HG02759 (cell line): ENCODE measurements around the gene SPINK9.
A peak's percentile ranks its signal among the peaks of the same experiment; 100 is the strongest.
"Not testable (repeated sequence)": the region's sequence is repeated elsewhere in the genome, so short reads cannot be mapped to it uniquely, and the experiment has no call there.

Source experiments
- ATAC-seq: cut with Tn5 transposase; IDR thresholded peaks from one replicate; pipeline ENCODE4 v1.9.1; 2021; ENCODE audit warnings: mild to moderate bottlenecking, moderate library complexity; ENCODE audit not compliant: unreplicated experiment

The SPINK9 gene, protein sequence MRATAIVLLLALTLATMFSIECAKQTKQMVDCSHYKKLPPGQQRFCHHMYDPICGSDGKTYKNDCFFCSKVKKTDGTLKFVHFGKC

DNA sequence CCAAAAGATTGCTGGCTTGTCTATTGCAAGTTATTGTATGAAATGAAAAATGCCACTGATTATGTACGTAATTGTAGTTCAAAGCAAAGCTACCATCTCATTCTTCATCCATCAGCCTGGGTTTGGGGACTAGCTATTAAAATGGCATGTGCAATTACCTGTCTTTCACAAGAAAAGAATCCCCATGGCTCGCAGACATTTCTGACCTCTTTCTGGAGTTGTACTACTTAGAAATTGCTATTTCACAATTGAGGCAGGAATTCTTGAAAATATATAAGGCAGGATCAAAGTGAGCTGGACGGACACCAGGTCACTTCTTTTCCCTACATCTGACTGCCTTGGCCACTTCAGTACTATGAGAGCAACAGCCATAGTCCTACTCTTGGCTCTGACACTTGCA is at the start of gene SPINK9:
Gene SPINK9, plus strand, starts transcription at position 301 of the 400 bp plus-strand sequence. Its CDS starts 55 bp downstream, at position 356.
- no peak for ATAC-seq

DNA sequence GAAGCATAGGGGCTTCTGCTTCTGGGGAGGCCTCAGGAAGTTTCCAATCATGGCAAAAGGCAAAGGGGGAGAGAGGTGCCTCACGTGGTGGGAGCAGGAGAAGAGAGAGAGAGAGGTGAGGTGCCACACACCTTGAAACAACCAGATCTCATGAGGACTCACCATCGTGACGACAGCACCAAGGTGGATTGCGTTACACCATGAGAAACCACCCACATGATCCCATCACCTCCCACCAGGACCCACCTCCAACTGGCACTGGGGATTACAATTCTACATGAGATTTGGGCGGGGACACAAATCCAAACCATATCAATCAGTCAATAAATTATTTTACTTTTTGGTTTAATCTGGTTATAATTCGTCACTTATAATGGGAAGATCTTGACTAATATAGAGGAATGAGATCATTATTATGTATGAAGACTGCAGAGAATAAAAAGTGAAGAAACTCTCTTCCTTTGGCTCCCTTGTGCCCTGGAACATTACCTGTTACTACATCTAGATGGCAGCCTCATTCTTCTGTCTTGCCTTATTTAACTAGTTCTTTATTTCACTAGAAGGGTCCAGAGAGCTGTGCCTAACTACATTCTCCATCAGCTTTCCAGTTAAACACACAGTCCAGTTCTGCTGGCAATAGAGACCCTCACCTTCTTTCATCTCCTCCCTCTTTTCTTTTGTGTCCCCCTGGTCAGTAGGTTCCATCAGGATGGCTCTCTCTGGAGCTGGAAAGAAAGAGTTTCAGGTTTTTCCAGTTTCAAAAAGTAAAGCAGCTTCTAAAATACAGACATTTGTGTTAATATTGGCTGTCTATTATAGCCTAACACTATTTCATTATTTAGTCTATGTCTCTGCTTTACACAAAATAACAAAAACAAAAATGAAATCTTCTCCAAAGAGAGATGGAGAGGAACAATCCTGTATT is 44.8 kb upstream of the SPINK9 start:
- peak; percentile 57 for ATAC-seq

DNA sequence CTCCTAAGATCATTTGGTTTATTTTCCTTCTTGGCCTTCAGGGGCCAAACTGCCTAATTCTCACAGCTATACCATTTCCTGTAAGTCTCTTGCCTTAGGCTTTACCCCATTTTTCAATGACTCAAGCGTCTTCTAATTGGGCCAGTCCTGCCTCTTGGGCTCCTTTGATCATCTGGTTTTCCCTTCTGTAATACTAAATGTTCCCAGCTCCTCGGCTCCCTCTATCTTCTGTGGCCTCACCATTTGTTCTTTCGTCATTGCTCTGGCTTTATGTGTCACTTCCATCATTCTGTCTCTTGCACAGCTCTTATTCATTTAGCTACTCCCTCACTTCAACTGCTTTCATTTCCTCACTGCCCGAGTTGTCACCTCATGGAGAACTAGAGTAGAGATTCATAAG is 37.6 kb upstream of the SPINK9 start:
- no peak for ATAC-seq

DNA sequence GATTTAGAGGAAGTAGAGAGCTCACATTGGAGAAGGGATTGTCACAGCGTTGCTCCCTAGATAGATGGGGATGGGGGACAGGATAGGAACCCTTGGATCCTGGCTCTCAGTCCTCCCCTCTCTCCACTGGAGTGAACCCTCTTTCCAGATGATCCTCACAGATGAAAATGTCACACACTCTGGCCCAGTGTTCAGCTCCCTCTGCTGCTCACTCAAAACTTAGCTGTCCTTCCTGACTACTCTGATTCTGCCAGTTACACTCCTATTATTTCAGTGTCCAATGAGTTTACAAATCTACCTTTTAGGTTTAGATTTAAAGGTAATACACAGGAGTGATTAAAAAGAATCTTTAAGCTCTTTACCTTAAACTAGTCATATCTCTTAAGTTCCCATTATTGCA is 28.9 kb upstream of the SPINK9 start:
- ATAC-seq: no peak

DNA sequence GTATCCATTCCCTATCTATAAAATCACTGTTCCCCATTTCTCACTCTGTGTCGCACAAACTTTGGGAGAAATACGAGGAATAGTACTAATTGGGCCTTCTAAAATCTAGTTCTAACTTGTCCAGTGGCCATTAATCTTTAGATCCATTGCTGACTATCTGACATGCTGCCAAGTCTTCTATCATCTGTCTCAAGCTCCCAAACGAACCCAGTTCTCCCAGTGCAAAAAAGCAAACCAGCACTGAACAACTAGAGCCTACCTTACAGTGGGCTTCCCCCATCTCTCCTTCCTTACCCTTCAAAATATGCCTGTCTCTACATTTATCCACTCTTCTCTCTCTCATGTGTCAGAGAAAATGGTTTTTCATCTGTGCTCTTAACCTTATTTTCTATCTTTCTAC is 26.3 kb upstream of the SPINK9 start:
- ATAC-seq: no peak

DNA sequence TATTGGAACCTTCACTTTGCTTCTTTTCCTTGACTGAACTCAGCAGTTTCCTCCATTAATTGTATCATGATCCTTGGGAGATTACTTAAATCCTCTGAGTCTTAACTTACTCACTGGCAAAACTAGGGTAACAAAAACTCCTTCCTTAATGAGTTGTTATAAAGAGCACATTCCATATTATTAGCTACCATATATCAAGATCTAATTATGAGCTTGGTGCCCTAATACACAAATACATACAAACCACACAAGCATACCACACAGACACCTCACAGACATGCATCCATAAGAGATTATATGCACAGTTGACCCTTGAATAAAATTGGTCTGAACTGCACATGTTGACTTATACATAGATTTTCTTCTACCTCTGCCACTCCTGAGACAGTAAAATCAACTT is 25.6 kb upstream of the SPINK9 start:
- no peak for ATAC-seq

DNA sequence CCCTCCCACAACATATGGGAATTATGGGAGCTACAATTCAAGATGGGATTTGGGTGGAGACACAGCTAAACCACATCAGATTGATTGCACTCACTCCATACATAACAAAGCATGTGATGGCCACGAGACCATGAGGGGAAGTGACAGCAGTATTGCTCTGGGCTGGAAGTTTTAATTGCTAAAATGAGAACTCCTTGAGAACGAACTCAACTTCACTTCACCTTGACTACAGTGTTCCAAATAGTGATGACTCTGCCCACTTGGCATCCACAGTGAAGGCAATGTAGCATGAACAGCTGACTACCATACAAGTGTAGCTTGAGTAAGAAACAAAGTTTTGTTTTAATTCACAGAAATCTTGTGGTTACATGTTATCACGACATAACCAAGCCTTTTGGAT is 23.9 kb upstream of the SPINK9 start:
- no peak for ATAC-seq

DNA sequence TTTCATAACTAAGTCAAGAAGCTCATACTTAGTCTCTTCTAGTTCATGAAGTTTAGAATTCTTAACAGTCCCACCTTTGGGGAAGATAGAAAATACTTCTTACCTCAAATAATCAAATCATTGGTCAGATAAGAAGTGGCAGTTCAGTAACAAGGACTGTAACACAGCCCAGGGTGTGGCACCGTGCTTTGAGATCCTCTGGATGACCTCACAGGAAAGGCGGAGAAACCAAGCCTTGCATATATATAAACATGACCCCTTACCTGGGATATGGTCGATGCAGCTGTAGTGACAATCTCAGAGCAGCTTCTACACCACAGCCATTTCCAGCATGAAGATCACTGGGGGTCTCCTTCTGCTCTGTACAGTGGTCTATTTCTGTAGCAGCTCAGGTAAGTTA is 23.2 kb upstream of the SPINK9 start, which contains the start of gene SPINK7:
Gene SPINK7, plus strand, starts transcription at position 271 of the 400 bp plus-strand sequence. Its CDS starts 61 bp downstream, at position 332.
- ATAC-seq: no peak

DNA sequence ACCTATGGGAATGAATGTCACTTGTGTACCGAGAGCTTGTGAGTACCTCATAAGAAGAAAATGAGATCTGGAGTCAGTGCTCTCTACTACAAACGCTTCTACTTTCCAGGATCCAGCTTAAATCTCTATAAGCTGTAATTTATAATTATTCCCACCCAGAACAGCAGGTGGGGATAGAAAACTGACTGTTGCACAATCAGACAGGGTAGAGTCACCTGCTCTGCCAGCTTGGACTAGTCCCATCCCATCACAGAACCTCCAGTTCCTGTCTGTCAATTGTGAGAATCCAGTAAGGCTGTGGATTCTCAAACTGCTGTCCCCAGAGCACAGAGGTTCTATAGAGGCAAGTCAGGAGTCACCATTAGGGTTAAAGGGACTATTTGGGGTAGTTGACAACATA is 21.2 kb upstream of the SPINK9 start:
- no peak for ATAC-seq

DNA sequence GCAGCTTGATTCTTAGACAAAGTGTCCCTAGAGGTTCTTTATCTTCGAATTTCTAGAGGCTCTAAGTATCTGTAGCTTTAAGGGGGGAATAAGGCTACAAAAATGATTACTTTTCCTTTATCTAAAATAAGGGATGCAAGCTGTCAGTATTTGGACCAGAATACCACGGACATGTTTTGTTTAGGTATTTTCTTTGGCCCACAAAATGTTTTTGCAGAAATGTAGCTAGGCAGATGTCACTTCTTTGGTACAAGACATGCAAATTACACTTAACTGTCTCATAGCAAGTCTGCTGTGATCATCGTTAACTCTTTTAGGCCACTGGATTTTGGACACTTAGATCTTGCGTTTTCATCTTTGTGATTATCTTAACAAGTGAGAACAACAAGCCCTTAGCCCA is 20.6 kb upstream of the SPINK9 start:
- no peak for ATAC-seq

DNA sequence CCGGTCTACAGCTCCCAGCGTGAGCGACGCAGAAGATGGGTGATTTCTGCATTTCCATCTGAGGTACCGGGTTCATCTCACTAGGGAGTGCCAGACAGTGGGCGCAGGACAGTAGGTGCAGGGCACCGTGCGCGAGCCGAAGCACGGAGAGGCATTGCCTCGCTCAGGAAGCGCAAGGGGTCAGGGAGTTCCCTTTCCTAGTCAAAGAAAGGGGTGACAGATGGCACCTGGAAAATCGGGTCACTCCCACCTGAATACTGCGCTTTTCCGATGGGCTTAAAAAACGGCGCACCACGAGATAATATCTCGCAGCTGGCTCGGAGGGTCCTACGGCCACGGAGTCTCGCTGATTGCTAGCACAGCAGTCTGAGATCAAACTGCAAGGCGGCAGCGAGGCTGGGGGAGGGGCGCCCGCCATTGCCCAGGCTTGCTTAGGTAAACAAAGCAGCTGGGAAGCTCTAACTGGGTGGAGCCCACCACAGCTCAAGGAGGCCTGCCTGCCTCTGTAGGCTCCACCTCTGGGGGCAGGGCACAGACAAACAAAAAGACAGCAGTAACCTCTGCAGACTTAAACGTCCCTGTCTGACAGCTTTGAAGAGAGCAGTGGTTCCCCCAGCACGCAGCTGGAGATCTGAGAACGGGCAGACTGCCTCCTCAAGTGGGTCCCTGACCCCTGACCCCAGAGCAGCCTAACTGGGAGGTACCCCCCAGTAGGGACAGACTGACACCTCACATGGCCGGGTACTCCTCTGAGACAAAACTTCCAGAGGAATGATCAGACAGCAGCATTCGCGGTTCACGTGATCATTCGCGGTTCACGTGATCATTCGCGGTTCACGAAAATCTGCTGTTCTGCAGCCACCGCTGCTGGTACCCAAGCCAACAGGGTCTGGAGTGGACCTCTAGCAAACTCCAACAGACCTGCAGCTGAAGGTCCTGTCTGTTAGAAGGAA is 15.1 kb upstream of the SPINK9 start:
- not testable (repeated sequence) for ATAC-seq

DNA sequence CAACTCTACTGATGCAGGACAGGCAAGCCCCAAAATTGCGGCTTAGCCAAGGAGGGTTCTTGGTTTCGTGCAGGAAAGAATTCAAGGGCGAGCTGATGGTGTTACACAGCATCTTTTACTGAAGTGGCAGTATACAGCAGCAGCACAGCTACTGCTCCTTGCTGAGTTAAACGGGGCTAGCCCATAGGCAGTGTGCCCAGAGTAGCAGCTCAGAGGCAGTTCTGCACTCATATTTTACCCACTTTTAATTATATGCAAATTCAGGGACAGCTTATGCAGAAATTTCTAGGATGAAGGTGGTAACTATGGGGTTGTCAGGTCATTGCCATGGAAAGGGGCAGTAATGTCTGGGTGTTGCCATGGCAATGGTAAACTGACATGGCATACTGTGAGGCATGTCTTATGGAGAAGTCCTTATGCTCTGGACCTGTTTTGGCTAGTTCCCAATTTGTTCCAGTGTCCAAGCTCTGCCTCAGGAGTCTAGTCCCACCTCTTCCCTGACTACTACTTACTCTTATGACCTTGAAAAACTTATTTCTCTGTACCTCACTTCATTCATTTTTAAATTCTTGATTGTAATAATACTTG is 2.0 kb upstream of the SPINK9 start:
- ATAC-seq: no peak

DNA sequence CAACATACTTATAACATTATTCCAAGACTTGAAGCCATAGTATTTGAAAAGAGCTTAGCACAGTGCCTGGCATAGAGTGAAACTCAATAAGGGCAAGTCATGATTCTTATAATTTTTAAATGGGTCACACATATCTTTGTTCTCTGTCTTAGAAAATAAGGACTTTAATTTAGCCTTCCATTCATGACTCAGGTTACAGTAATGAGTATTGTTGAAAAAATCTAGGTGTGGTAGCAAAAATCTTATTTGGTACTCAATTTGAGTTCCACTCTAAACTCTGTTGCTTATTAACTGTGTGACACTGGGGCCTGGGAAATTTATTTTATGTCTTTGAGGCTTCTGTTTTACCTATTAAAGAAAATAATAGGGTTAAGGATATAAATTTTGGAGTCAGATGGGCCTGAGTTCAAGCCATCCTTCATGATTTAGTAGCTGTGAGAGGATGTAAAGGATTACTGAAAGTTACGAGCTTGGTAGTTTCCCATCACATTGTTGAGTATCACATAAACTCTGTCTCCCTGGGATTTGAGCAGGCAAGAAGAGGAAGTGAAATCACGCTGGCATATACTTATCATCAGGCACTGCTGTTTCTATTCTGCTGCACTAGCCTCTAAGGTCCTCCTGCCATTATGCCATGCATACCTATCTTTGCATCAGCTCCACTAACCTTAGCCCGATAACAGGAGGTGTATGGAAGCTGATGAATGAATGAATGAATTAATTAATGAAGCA is 1.5 kb downstream of the SPINK9 start:
- peak; percentile 90 for ATAC-seq

DNA sequence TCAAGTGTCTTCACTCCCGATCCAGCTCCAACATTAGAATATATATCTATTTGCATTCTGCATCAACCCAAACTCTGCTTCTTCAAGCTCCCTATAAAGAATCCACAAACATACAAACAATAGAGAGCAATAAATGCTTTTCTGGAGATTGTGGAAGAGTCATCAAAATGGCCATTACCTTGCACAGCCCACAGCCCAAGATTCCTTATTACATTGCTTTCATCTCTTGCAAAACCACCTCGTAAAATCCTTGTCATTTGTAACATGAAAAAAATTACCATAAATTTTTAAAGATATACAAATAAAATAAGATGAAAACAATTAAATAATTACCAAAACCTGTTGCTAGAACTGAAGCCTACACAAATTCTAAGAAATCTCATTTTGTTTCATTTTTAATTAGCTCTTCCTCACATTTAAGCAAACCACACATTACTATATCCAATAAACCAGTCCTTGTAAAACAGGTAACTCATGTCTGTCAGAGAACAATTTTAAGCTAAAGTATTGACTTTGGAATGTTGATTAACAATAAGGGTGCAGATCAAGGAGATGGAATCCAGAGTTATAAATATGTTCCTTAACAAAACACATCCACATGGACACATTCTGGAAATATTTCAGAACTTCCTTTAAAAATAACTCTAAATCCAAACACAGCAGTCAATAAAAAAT is 7.1 kb downstream of the SPINK9 start:
- no peak for ATAC-seq

DNA sequence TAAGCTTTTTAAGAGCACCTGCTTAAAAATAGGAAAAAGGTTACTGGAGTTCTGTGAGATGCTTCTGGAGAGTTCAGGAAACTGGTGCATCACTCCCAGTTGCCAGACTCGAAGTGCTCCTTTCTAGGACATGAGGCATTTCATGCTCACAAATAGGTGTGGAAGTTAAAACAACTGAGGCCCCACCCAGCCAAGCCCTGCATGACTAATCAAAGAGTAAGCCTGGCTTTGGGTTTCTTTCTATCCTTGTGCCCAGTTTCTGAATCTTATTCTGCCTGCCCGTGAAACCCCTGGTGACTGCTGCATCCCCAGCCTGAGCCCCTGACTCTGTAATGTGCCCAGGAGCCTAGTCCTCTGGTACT is 7.7 kb downstream of the SPINK9 start:
- no peak for ATAC-seq

DNA sequence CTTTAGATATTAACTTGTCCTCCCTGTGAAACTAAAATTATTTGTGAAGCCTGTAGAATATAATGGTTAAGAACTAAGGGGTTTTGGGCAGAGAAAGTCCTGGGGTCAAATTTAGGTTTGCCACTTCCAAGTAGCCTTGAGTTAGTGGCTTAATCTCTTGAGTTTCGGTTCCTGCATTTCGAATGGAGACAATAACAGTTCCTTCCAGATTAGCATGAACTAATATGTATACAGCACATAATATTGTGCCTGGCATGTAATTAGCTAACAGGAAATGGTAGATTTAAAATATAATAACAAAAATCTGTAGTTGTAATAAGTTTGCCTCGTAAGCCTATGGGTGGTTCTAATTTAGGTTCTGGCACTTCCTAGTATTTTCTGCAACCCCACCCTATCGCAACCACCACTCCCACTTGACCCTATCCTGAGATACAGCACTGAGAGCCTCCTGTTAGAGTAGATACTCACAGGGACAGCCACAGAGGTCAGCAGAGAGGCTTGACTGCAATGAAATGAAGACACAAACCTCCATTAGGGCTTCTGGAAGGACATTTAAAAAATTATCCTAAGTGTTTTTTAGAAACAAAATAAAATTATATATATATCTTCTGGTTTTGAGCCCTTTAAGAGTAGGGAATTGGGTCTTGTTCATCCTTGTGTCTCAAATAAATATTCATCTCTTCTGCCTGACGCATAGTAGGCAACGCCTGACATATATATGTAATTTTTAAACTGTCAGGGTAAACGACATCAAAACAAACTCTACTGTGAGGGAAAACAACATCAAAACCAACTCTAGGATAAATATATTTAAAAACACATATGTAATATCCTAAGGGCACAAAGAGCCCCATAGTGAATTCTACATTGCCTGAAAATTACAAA is 8.5 kb downstream of the SPINK9 start:
- no peak for ATAC-seq

DNA sequence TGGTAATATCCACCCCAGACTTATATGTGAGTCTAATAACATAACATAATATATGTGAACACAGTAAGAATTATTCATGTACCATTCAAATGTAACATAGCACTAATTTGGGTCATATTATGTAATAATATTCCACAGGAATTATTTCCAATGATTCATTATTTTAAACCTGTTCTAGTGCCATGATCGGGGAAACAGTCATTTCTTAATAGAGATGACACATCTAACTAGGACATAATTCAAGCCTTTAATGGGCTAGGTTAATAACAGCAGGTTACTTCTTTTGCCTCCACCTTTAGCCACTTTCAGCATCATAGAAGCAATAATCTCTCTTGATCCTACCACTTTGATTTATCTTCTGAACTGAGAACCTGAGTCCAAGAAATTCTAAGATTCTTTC is 12.3 kb downstream of the SPINK9 start:
- no peak for ATAC-seq

DNA sequence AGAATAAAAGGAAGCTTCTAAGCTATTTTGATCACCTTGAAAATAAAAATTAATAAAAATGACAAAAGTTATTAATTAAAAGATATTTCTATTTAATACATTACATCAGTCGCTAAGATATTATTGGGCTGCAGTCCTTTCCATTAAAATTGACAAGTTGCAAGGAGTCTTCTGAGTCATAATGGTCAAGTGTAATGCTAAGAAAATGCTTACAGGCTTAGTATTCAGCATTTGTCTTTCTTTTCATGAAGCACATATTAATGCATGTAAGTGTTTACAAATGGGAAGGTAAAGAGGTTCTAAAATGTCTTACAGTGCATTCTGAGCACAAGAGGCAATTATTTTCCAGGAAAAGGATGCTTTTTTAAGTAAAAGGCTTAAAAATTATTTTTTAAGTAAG is 17.3 kb downstream of the SPINK9 start:
- no peak for ATAC-seq

DNA sequence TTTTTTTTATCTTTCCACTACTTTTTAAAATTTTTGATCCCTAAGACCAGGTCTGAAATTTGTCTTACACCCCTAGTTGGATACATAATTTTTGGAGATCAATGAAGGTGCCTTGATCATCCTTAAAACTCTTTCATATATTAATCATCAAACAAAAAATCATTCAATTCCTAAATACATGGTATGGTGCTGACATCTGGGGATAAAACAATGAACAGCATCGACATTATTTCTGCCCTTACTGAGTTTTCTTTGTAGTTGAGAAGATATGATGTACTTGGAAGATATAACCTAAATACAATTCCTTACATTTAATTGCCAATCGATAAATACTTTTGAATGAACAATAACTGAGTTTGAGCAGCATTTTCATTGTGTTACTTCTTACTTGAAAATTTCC is 18.3 kb downstream of the SPINK9 start:
- no peak for ATAC-seq
